Activated T-cell treated with anti-CD3 and anti-CD28 coated beads, Interleukin-2, amount 50 U/mL, for 4 hours (primary cell): ENCODE measurements around the gene ETF1. TPM values are rescaled to one million over a fixed set of nuclear protein-coding genes. Genes with fewer than 3 reads are reported as not detected.

Source experiments
- ATAC-seq, 2 donors: fragments of 200-7000 bp; cut with Tn5 transposase; one replicate each; pipeline ENCODE4 v1.10.0; 2021
- DNase-seq: peaks from one replicate; pipeline ENCODE4 v3.0.0-alpha.2; 2020
- H3K27me3 Mint-ChIP-seq: one replicate; pipeline ENCODE4 v1.8.0; 2021; ENCODE audit warnings: low read depth, mixed read lengths
- H3K36me3 Mint-ChIP-seq: one replicate; pipeline ENCODE4 v1.8.0; 2022; ENCODE audit warnings: mixed read lengths; ENCODE audit not compliant: insufficient read depth
- H3K4me1 Mint-ChIP-seq: one replicate; pipeline ENCODE4 v1.8.0; 2021; ENCODE audit warnings: low read depth, mixed read lengths
- H3K4me3 Mint-ChIP-seq: one replicate; pipeline ENCODE4 v1.8.0; 2021; ENCODE audit warnings: mild to moderate bottlenecking, moderate library complexity, mixed read lengths
- H3K9me3 Mint-ChIP-seq: one replicate; pipeline ENCODE4 v1.8.0; 2021; ENCODE audit warnings: mixed read lengths
- total RNA-seq, 3 donors: library from RNA; stranded (reverse); gene quantifications; one replicate each; pipeline ENCODE4 v1.2.1, GENCODE V29; 2021

ETF1 gene
- total RNA-seq, 3 donors from 2014 or later = 261 to 279 (median 270) TPM

GRCh38 chr5:138470322-138471051 is 72.5 kb downstream of the ETF1 start:
- Mint-ChIP-seq H3K27me3 (peaks cover 4% of the 10 kb centered on the region), H3K9me3 (no peaks in the 10 kb centered on the region), H3K36me3 (peaks cover 21% of the 10 kb centered on the region), H3K4me1 (peaks cover 23% of the 10 kb centered on the region), H3K4me3 (no peak overlapping the region)
- DNase-seq = no peak
- no peak for ATAC-seq

GRCh38 chr5:138469540-138470321 is 73.3 kb downstream of the ETF1 start:
- peaks cover 21% of the 10 kb centered on the region for H3K36me3 Mint-ChIP-seq
- H3K4me3 Mint-ChIP-seq = no peak overlapping the region
- peak; percentile 39 for DNase-seq
- no peak for ATAC-seq
- no peaks in the 10 kb centered on the region for H3K27me3 Mint-ChIP-seq
- H3K4me1 Mint-ChIP-seq = peaks cover 23% of the 10 kb centered on the region
- H3K9me3 Mint-ChIP-seq = no peaks in the 10 kb centered on the region

GRCh38 chr5:138468966-138469539 is 74.0 kb downstream of the ETF1 start:
- peaks cover 21% of the 10 kb centered on the region for H3K36me3 Mint-ChIP-seq
- ATAC-seq (no peak), DNase-seq (no peak)
- H3K27me3 Mint-ChIP-seq = no peaks in the 10 kb centered on the region
- no peaks in the 10 kb centered on the region for H3K9me3 Mint-ChIP-seq
- H3K4me3 Mint-ChIP-seq = peak overlapping the region; percentile 42
- peaks cover 23% of the 10 kb centered on the region for H3K4me1 Mint-ChIP-seq

GRCh38 chr5:138468133-138468965 is 74.7 kb downstream of the ETF1 start:
- H3K4me3 Mint-ChIP-seq = peak overlapping the region; percentile 86
- ATAC-seq (no peak), DNase-seq (no peak)
- no peaks in the 10 kb centered on the region for H3K9me3 Mint-ChIP-seq
- H3K4me1 Mint-ChIP-seq = peaks cover 23% of the 10 kb centered on the region
- H3K36me3 Mint-ChIP-seq = peaks cover 21% of the 10 kb centered on the region
- H3K27me3 Mint-ChIP-seq = no peaks in the 10 kb centered on the region

GRCh38 chr5:138467711-138468132 is 75.3 kb downstream of the ETF1 start:
- Mint-ChIP-seq H3K4me1 (peaks cover 23% of the 10 kb centered on the region), H3K9me3 (no peaks in the 10 kb centered on the region), H3K36me3 (peaks cover 21% of the 10 kb centered on the region), H3K4me3 (peak overlapping the region; percentile 86), H3K27me3 (no peaks in the 10 kb centered on the region)
- DNase-seq (no peak), ATAC-seq (no peak)

GRCh38 chr5:138466900-138467710 is 75.9 kb downstream of the ETF1 start:
- no peaks in the 10 kb centered on the region for H3K27me3 Mint-ChIP-seq
- DNase-seq = peak; percentile 27
- no peaks in the 10 kb centered on the region for H3K9me3 Mint-ChIP-seq

GRCh38 chr5:138466125-138466899 is 76.7 kb downstream of the ETF1 start:
- peak; percentile 36 for DNase-seq
- H3K9me3 Mint-ChIP-seq = no peaks in the 10 kb centered on the region
- H3K27me3 Mint-ChIP-seq = no peaks in the 10 kb centered on the region
- peak overlapping the region; percentile 86 for H3K4me3 Mint-ChIP-seq
- no peak for ATAC-seq
- H3K4me1 Mint-ChIP-seq = peaks cover 26% of the 10 kb centered on the region
- peaks cover 21% of the 10 kb centered on the region for H3K36me3 Mint-ChIP-seq

More at GRCh38 chr5:138466900-138467710, 75.9 kb downstream of the ETF1 start:
- H3K36me3 Mint-ChIP-seq = peaks cover 21% of the 10 kb centered on the region
- H3K4me1 Mint-ChIP-seq = peaks cover 23% of the 10 kb centered on the region
- H3K4me3 Mint-ChIP-seq = peak overlapping the region; percentile 86
- ATAC-seq = no peak

- DNase-seq = peak; percentile 96
- H3K9me3 Mint-ChIP-seq = no peaks in the 10 kb centered on the region
- H3K36me3 Mint-ChIP-seq = peaks cover 21% of the 10 kb centered on the region
- ATAC-seq = peak; percentile 68
- peak within 1 kb of the TSS; percentile 86 for H3K4me3 Mint-ChIP-seq
- peaks cover 33% of the 10 kb centered on the region for H3K4me1 Mint-ChIP-seq
- H3K27me3 Mint-ChIP-seq = no peaks in the 10 kb centered on the region
Observed at GRCh38 chr5:138465261-138466124, 77.5 kb downstream of the ETF1 start, which contains the start of gene EGR1. Gene EGR1, plus strand, starts transcription at chr5:138465479. Its CDS starts 283 bp downstream, at chr5:138465762.

GRCh38 chr5:138464388-138465260 is 78.4 kb downstream of the ETF1 start:
- H3K36me3 Mint-ChIP-seq = peaks cover 21% of the 10 kb centered on the region
- DNase-seq = peak; percentile 94
- H3K4me3 Mint-ChIP-seq = peak overlapping the region; percentile 86
- peaks cover 41% of the 10 kb centered on the region for H3K4me1 Mint-ChIP-seq
- no peaks in the 10 kb centered on the region for H3K27me3 Mint-ChIP-seq
- no peaks in the 10 kb centered on the region for H3K9me3 Mint-ChIP-seq
- ATAC-seq = peak; percentile 77 to 79

GRCh38 chr5:138464008-138464387 is 79.0 kb downstream of the ETF1 start:
- no peaks in the 10 kb centered on the region for H3K9me3 Mint-ChIP-seq
- ATAC-seq (peak; percentile 61 to 68), DNase-seq (peak; percentile 92)
- H3K27me3 Mint-ChIP-seq = no peaks in the 10 kb centered on the region
- H3K4me3 Mint-ChIP-seq = peak overlapping the region; percentile 86
- peaks cover 48% of the 10 kb centered on the region for H3K4me1 Mint-ChIP-seq
- H3K36me3 Mint-ChIP-seq = peaks cover 21% of the 10 kb centered on the region

- Mint-ChIP-seq H3K9me3 (no peaks in the 10 kb centered on the region), H3K4me3 (peak overlapping the region; percentile 86), H3K27me3 (no peaks in the 10 kb centered on the region), H3K4me1 (peaks cover 50% of the 10 kb centered on the region), H3K36me3 (peaks cover 20% of the 10 kb centered on the region)
- DNase-seq = no peak
- ATAC-seq = no peak
Observed at GRCh38 chr5:138463419-138464007, 79.5 kb downstream of the ETF1 start.
